Stimulated activated naive CD8-positive, alpha-beta T cell treated with anti-CD3 and anti-CD28 coated beads, Interleukin-15, amount 100 ng/mL, for 72 hours (primary cell): Measurements from ENCODE around the gene FOXO3.

Experiments
- ATAC-seq: fragments of 150-1000 bp; cut with Tn5 transposase; 2 replicates; pipeline ENCODE4 v1.10.0; 2021; ENCODE audit warnings: mild to moderate bottlenecking, moderate library complexity
- DNase-seq, 2 donors: peaks; one replicate each; pipeline ENCODE4 v3.0.0; 2021 to 2022
- H3K27ac Mint-ChIP-seq, 2 donors: one replicate each; pipeline ENCODE4 v1.8.0; 2022; ENCODE audit warnings: mild to moderate bottlenecking in 2 of 2, mixed read lengths in 2 of 2, moderate library complexity in 2 of 2
- H3K27me3 Mint-ChIP-seq: one replicate; pipeline ENCODE4 v1.8.0; 2022; ENCODE audit warnings: mixed read lengths
- H3K4me1 Mint-ChIP-seq: one replicate; pipeline ENCODE4 v1.8.0; 2022; ENCODE audit warnings: mild to moderate bottlenecking, mixed read lengths
- H3K4me3 Mint-ChIP-seq, 2 donors: one replicate each; pipeline ENCODE4 v1.8.0; 2022; ENCODE audit warnings: mild to moderate bottlenecking in 2 of 2, mixed read lengths in 2 of 2, moderate library complexity in 1 of 2
- H3K9me3 Mint-ChIP-seq, 2 donors: one replicate each; pipeline ENCODE4 v1.8.0; 2022; ENCODE audit warnings: mixed read lengths in 2 of 2

The FOXO3 gene

GRCh38 chr6:108580646-108581045, 19.9 kb downstream of the FOXO3 start:
- H3K4me1 Mint-ChIP-seq: peaks cover 57% of the 10 kb centered on the region
- no peaks in the 10 kb centered on the region for H3K27me3 Mint-ChIP-seq
- DNase-seq (no peak), ATAC-seq (no peak)
- no peak overlapping the region for H3K27ac Mint-ChIP-seq
- H3K4me3 Mint-ChIP-seq: no peak overlapping the region
- no peaks in the 10 kb centered on the region for H3K9me3 Mint-ChIP-seq

- Mint-ChIP-seq H3K27ac (peak overlapping the region in 1 of 2 donors; percentile 10), H3K27me3 (no peaks in the 10 kb centered on the region), H3K9me3 (no peaks in the 10 kb centered on the region), H3K4me1 (peaks cover 55% of the 10 kb centered on the region), H3K4me3 (peak overlapping the region in 1 of 2 donors; percentile 1)
- ATAC-seq: no peak
- DNase-seq: no peak
Measured at GRCh38 chr6:108581237-108581931, 20.7 kb downstream of the FOXO3 start.

GRCh38 chr6:108581932-108582475, 21.3 kb downstream of the FOXO3 start:
- H3K9me3 Mint-ChIP-seq: no peaks in the 10 kb centered on the region
- no peaks in the 10 kb centered on the region for H3K27me3 Mint-ChIP-seq
- H3K4me3 Mint-ChIP-seq: no peak overlapping the region
- ATAC-seq (no peak), DNase-seq (no peak)
- H3K4me1 Mint-ChIP-seq: peaks cover 51% of the 10 kb centered on the region
- peak overlapping the region in 1 of 2 donors; percentile 10 for H3K27ac Mint-ChIP-seq

- no peak for ATAC-seq
- H3K9me3 Mint-ChIP-seq: no peaks in the 10 kb centered on the region
- DNase-seq: no peak
- no peak overlapping the region for H3K27ac Mint-ChIP-seq
- H3K4me1 Mint-ChIP-seq: peaks cover 48% of the 10 kb centered on the region
- no peaks in the 10 kb centered on the region for H3K27me3 Mint-ChIP-seq
- H3K4me3 Mint-ChIP-seq: no peak overlapping the region
Measured at GRCh38 chr6:108582618-108583017, 21.9 kb downstream of the FOXO3 start.

- ATAC-seq (no peak), DNase-seq (no peak)
- Mint-ChIP-seq H3K4me3 (no peak overlapping the region), H3K27me3 (no peaks in the 10 kb centered on the region), H3K4me1 (peaks cover 59% of the 10 kb centered on the region), H3K9me3 (no peaks in the 10 kb centered on the region), H3K27ac (no peak overlapping the region)
Measured at GRCh38 chr6:108584323-108584722, 23.6 kb downstream of the FOXO3 start.

- Mint-ChIP-seq H3K9me3 (no peaks in the 10 kb centered on the region), H3K4me1 (peaks cover 63% of the 10 kb centered on the region), H3K27me3 (no peaks in the 10 kb centered on the region), H3K27ac (no peak overlapping the region), H3K4me3 (no peak overlapping the region)
- DNase-seq (no peak), ATAC-seq (no peak)
Measured at GRCh38 chr6:108585359-108585758, 24.6 kb downstream of the FOXO3 start.

- Mint-ChIP-seq H3K9me3 (no peaks in the 10 kb centered on the region), H3K27ac (no peak overlapping the region), H3K4me3 (no peak overlapping the region), H3K4me1 (peaks cover 57% of the 10 kb centered on the region), H3K27me3 (no peaks in the 10 kb centered on the region)
- DNase-seq (no peak), ATAC-seq (no peak)
Measured at GRCh38 chr6:108585921-108586536, 25.3 kb downstream of the FOXO3 start.

- ATAC-seq (no peak), DNase-seq (no peak)
- no peak overlapping the region for H3K4me3 Mint-ChIP-seq
- H3K4me1 Mint-ChIP-seq: peaks cover 51% of the 10 kb centered on the region
- H3K27me3 Mint-ChIP-seq: no peaks in the 10 kb centered on the region
- H3K9me3 Mint-ChIP-seq: no peaks in the 10 kb centered on the region
- H3K27ac Mint-ChIP-seq: no peak overlapping the region
Measured at GRCh38 chr6:108587258-108588059, 26.7 kb downstream of the FOXO3 start.

GRCh38 chr6:108588586-108588985, 27.9 kb downstream of the FOXO3 start:
- ATAC-seq (no peak), DNase-seq (no peak)
- Mint-ChIP-seq H3K27me3 (no peaks in the 10 kb centered on the region), H3K4me3 (no peak overlapping the region), H3K9me3 (no peaks in the 10 kb centered on the region), H3K4me1 (peaks cover 52% of the 10 kb centered on the region), H3K27ac (no peak overlapping the region)

- H3K4me1 Mint-ChIP-seq: peaks cover 51% of the 10 kb centered on the region
- H3K27me3 Mint-ChIP-seq: no peaks in the 10 kb centered on the region
- H3K9me3 Mint-ChIP-seq: no peaks in the 10 kb centered on the region
- ATAC-seq (no peak), DNase-seq (no peak)
- no peak overlapping the region for H3K4me3 Mint-ChIP-seq
- H3K27ac Mint-ChIP-seq: peak overlapping the region in 1 of 2 donors; percentile 61
Measured at GRCh38 chr6:108589244-108589791, 28.6 kb downstream of the FOXO3 start.

GRCh38 chr6:108591040-108591816, 30.5 kb downstream of the FOXO3 start:
- peaks cover 54% of the 10 kb centered on the region for H3K4me1 Mint-ChIP-seq
- no peaks in the 10 kb centered on the region for H3K9me3 Mint-ChIP-seq
- H3K27me3 Mint-ChIP-seq: no peaks in the 10 kb centered on the region
- no peak overlapping the region for H3K4me3 Mint-ChIP-seq
- no peak for ATAC-seq
- H3K27ac Mint-ChIP-seq: no peak overlapping the region
- no peak for DNase-seq

GRCh38 chr6:108592371-108593337, 31.9 kb downstream of the FOXO3 start:
- H3K27ac Mint-ChIP-seq: no peak overlapping the region
- ATAC-seq (peak; percentile 97), DNase-seq (peak; percentile 37 to 57)
- peaks cover 47% of the 10 kb centered on the region for H3K4me1 Mint-ChIP-seq
- H3K27me3 Mint-ChIP-seq: no peaks in the 10 kb centered on the region
- peak overlapping the region; percentile 4 to 14 for H3K4me3 Mint-ChIP-seq
- H3K9me3 Mint-ChIP-seq: no peaks in the 10 kb centered on the region

- Mint-ChIP-seq H3K9me3 (no peaks in the 10 kb centered on the region), H3K4me3 (no peak overlapping the region), H3K27ac (no peak overlapping the region), H3K27me3 (no peaks in the 10 kb centered on the region), H3K4me1 (peaks cover 42% of the 10 kb centered on the region)
- ATAC-seq: no peak
- DNase-seq: no peak
Measured at GRCh38 chr6:108594151-108594550, 33.4 kb downstream of the FOXO3 start.

- Mint-ChIP-seq H3K27ac (no peak overlapping the region), H3K9me3 (no peaks in the 10 kb centered on the region), H3K27me3 (no peaks in the 10 kb centered on the region), H3K4me3 (no peak overlapping the region), H3K4me1 (peaks cover 37% of the 10 kb centered on the region)
- DNase-seq (no peak), ATAC-seq (no peak)
Measured at GRCh38 chr6:108594640-108595039, 33.9 kb downstream of the FOXO3 start.
